Measurements from ENCODE around the gene ATP7B. TPM values are rescaled to one million over a fixed set of nuclear protein-coding genes. Genes with fewer than 3 reads are reported as not detected.
A peak's percentile ranks its signal among the peaks of the same experiment; 100 is the strongest.

Gene ATP7B
- total RNA-seq, 1 donor = 5.6 TPM

GRCh38 chr13:52024481-52024880 is 13.2 kb upstream of the ATP7B start, which contains the start of gene UTP14C:
Gene UTP14C, plus strand, starts transcription at chr13:52024691. Its CDS starts 4,114 bp downstream, at chr13:52028805.
- no peak within 1 kb of the TSS for H3K4me3 ChIP-seq (ENCODE audit: low read depth, low read length)
- DNase-seq (ENCODE audit: low read depth) = no peak
- TF ChIP-seq, protein P1, sequence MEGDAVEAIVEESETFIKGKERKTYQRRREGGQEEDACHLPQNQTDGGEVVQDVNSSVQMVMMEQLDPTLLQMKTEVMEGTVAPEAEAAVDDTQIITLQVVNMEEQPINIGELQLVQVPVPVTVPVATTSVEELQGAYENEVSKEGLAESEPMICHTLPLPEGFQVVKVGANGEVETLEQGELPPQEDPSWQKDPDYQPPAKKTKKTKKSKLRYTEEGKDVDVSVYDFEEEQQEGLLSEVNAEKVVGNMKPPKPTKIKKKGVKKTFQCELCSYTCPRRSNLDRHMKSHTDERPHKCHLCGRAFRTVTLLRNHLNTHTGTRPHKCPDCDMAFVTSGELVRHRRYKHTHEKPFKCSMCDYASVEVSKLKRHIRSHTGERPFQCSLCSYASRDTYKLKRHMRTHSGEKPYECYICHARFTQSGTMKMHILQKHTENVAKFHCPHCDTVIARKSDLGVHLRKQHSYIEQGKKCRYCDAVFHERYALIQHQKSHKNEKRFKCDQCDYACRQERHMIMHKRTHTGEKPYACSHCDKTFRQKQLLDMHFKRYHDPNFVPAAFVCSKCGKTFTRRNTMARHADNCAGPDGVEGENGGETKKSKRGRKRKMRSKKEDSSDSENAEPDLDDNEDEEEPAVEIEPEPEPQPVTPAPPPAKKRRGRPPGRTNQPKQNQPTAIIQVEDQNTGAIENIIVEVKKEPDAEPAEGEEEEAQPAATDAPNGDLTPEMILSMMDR (IDR thresholded peaks at IDR 0.05; ENCODE audit: insufficient read depth, low read depth, low read length) = no peak

DNA sequence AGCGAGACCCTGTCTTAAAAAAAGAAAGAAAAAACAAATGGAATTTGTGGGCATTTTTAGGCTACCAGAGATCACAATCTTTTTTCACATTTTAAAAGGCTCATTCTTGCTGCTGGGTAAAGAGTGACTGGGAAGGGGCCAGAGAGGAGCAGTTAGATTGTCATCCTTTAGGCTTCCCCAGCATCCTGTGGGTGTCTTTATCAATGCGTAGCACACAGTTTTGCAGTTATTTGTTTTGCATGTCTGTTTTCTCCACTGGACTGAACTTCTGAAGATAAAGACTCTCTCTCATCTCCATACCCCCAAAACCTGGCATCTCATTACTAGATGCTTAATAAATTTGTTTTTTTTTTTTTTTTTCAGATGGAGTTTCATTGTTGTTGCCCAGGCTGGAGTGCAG is 11.1 kb upstream of the ATP7B start:
- TF ChIP-seq, protein P1 (IDR thresholded peaks at IDR 0.05; ENCODE audit: insufficient read depth, low read depth, low read length) = no peak
- no peak overlapping the region for H3K4me3 ChIP-seq (ENCODE audit: low read depth, low read length)
- DNase-seq (ENCODE audit: low read depth) = no peak

GRCh38 chr13:52020191-52020590 is 8.9 kb upstream of the ATP7B start:
- TF ChIP-seq, protein P1 (IDR thresholded peaks at IDR 0.05; ENCODE audit: insufficient read depth, low read depth, low read length) = no peak
- no peak for DNase-seq (ENCODE audit: low read depth)
- no peak overlapping the region for H3K4me3 ChIP-seq (ENCODE audit: low read depth, low read length)

DNA sequence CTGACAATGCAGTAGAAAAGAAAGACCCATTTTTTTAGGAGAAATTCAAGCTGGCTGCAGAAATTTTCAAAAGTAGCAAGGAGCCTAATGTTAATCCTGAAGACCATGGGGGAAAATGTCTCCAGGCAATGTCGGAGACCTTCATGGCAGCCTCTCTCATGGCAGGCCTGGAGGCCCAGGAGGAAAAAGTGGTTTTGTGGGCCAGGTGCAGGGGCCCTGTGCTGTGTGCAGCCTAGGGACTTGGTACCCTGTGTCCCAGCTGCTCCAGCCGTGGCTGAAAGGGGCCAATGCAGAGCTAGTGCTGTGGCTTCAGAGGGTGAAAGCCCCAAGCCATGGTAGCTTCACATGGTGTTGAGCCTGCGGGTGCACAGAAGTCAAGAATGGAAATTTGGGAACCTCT is 5.0 kb upstream of the ATP7B start:
- TF ChIP-seq, protein P1 (IDR thresholded peaks at IDR 0.05; ENCODE audit: insufficient read depth, low read depth, low read length) = no peak
- no peak for DNase-seq (ENCODE audit: low read depth)
- no peak overlapping the region for H3K4me3 ChIP-seq (ENCODE audit: low read depth, low read length)

DNA sequence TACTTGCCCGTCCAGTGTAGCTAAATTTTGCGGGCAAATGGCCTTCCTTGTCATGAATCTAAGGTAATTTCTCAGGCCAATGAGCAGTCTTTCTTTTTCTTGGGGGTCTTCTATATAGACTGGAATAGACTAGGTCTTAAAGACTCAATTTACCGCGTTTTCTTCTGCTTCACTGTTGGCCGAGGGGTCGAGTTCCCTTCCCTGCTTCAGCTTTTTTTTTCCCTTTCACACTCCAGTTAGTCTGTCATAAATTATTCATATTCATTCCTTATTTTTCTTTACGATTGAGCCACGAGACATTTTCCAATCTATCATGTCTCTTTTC is 1.2 kb upstream of the ATP7B start:
- TF ChIP-seq, protein P1 (IDR thresholded peaks at IDR 0.05; ENCODE audit: insufficient read depth, low read depth, low read length) = no peak

GRCh38 chr13:52011632-52012511 is 622 bp upstream of the ATP7B start, which contains the start of gene ALG11:
Gene ALG11, plus strand, starts transcription at chr13:52012398. Its CDS starts 21 bp downstream, at chr13:52012419.
- peak; percentile 98 for DNase-seq (ENCODE audit: low read depth)
- TF ChIP-seq, protein P1 (IDR thresholded peaks at IDR 0.05; ENCODE audit: insufficient read depth, low read depth, low read length) = no peak
- H3K4me3 ChIP-seq (ENCODE audit: low read depth, low read length) = peak within 1 kb of the TSS; percentile 96

More for the DNA sequence above, 1.2 kb upstream of the ATP7B start:
- DNase-seq (ENCODE audit: low read depth) = no peak
- peak overlapping the region; percentile 96 for H3K4me3 ChIP-seq (ENCODE audit: low read depth, low read length)
